Uterus (tissue), 2 donors: ENCODE data around the gene UBR1.

Experiments used
- POLR2A ChIP-seq, 2 donors: fragments of 450-650 bp; IDR thresholded peaks; one replicate each; pipeline ENCODE4 v1.6.1; 2016; ENCODE audit warnings: antibody characterized with exemption in 2 of 2, mild to moderate bottlenecking in 1 of 2, moderate library complexity in 1 of 2
- TF ChIP-seq, protein P1 (sequence below), 4 experiments: fragments of 200-600 bp in 2 of 4; fragments of 450-650 bp in 2 of 4; sonication (generic) in 2 of 4; IDR thresholded peaks; one replicate each; pipeline ENCODE4 v1.5.1; 2016 to 2019; ENCODE audit warnings: antibody characterized with exemption in 4 of 4, mild to moderate bottlenecking in 2 of 4, moderate library complexity in 1 of 4

DNA sequence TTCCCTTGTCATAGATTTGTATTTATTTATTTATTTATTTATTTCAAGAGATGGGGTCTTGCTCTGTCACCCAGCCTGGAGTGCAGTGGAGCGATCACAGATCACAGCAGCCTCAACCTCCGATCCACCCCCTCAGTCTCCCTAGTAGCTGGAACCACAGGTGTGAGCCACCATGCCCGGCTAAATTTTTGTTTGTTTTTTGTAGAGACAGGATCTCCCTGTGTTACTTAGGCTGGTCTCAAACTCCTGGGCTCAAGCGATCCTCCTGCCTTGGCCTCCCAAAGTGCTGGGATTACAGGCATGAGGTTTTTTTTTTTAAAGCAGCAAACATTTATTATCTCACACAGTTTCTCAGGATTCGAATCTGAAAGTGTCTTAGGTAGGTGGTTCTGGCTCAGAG is 187.8 kb downstream of the UBR1 start:
- TF ChIP-seq, protein P1, sequence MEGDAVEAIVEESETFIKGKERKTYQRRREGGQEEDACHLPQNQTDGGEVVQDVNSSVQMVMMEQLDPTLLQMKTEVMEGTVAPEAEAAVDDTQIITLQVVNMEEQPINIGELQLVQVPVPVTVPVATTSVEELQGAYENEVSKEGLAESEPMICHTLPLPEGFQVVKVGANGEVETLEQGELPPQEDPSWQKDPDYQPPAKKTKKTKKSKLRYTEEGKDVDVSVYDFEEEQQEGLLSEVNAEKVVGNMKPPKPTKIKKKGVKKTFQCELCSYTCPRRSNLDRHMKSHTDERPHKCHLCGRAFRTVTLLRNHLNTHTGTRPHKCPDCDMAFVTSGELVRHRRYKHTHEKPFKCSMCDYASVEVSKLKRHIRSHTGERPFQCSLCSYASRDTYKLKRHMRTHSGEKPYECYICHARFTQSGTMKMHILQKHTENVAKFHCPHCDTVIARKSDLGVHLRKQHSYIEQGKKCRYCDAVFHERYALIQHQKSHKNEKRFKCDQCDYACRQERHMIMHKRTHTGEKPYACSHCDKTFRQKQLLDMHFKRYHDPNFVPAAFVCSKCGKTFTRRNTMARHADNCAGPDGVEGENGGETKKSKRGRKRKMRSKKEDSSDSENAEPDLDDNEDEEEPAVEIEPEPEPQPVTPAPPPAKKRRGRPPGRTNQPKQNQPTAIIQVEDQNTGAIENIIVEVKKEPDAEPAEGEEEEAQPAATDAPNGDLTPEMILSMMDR (IDR thresholded peaks at IDR 0.05), result no peak
- no peak for TF ChIP-seq POLR2A (IDR thresholded peaks at IDR 0.05)
